ENCODE results near the gene ISG15. TPM values are rescaled to one million over a fixed set of nuclear protein-coding genes. Genes with fewer than 3 reads are reported as not detected.

The ISG15 gene
- total RNA-seq, 4 donors from 2014 or later = 36.0 to 70.6 (median 40.8) TPM; not detected in 1

GRCh38 chr1:970973-971730 lies 42.1 kb upstream of the ISG15 start:
- no peaks in the 10 kb centered on the region for H3K36me3 ChIP-seq
- intact Hi-C loops (cut with DNase I; ENCODE audit: low total_unique reads) = no loop called here
- H3K9me3 ChIP-seq = no peaks in the 10 kb centered on the region
- no peak for DNase-seq
- H3K4me1 ChIP-seq = peaks cover 8 to 16% (median 14%) of the 10 kb centered on the region in 4 donors
- TF ChIP-seq EP300 (IDR thresholded peaks at IDR 0.05; ENCODE audit: low read depth) (no peak), CTCF (IDR thresholded peaks at IDR 0.05) (no peak), POLR2AphosphoS5 (IDR thresholded peaks at IDR 0.05) (no peak), POLR2A (IDR thresholded peaks at IDR 0.05) (no peak)
- 49% methylated on average over 34 of the region's 42 CpGs; no CpG with 5 or more reads in 1 of the 2 donors for WGBS, 2 donors (ENCODE audit: low coverage in 1 of 2)
- H3K4me3 ChIP-seq = no peak overlapping the region
- in situ Hi-C loops (cut with MboI; ENCODE audit: low pct_ligation_motif_present in 1 of 4, low pct_unique_long_range_greater_than_20kb in 1 of 4, low sequenced_read_pairs in 3 of 4) = no loop called here
- no peak overlapping the region for H3K27ac ChIP-seq
- H3K27me3 ChIP-seq = peaks cover 73% of the 10 kb centered on the region

- TF ChIP-seq EP300 (IDR thresholded peaks at IDR 0.05; ENCODE audit: low read depth) = no peak
- no peak overlapping the region for H3K4me3 ChIP-seq
- intact Hi-C loops (cut with DNase I; ENCODE audit: low total_unique reads) = no loop called here
- H3K27ac ChIP-seq = no peak overlapping the region
- no peaks in the 10 kb centered on the region for H3K9me3 ChIP-seq
- in situ Hi-C loops (cut with MboI; ENCODE audit: low pct_ligation_motif_present in 1 of 4, low pct_unique_long_range_greater_than_20kb in 1 of 4, low sequenced_read_pairs in 3 of 4) = no loop called here
- H3K36me3 ChIP-seq = no peaks in the 10 kb centered on the region
- peaks cover 5 to 14% (median 12%) of the 10 kb centered on the region in 4 donors for H3K4me1 ChIP-seq
- WGBS, 2 donors (ENCODE audit: low coverage in 1 of 2) = 73% methylated on average over 28 of the region's 34 CpGs; no CpG with 5 or more reads in 1 of the 2 donors
- peaks cover 75% of the 10 kb centered on the region for H3K27me3 ChIP-seq
- no peak for DNase-seq
These were observed 41.4 kb upstream of the ISG15 start for GRCh38 chr1:971751-972506.

GRCh38 chr1:972726-973458 lies 40.4 kb upstream of the ISG15 start:
- DNase-seq = no peak
- 75 to 81% methylated on average over 2 to 27 of the region's 28 CpGs for WGBS, 2 donors (ENCODE audit: low coverage in 1 of 2)
- H3K27me3 ChIP-seq = peaks cover 68% of the 10 kb centered on the region
- H3K27ac ChIP-seq = no peak overlapping the region
- peaks cover 0 to 9% (median 7%) of the 10 kb centered on the region in 4 donors for H3K4me1 ChIP-seq
- no peak for TF ChIP-seq POLR2AphosphoS5 (IDR thresholded peaks at IDR 0.05)
- TF ChIP-seq POLR2A (IDR thresholded peaks at IDR 0.05) = no peak
- no peak for TF ChIP-seq EP300 (IDR thresholded peaks at IDR 0.05; ENCODE audit: low read depth)
- no peak for TF ChIP-seq CTCF (IDR thresholded peaks at IDR 0.05)
- H3K9me3 ChIP-seq = no peaks in the 10 kb centered on the region
- intact Hi-C loops (cut with DNase I; ENCODE audit: low total_unique reads) = no loop called here
- no peak overlapping the region for H3K4me3 ChIP-seq
- in situ Hi-C loops (cut with MboI; ENCODE audit: low pct_ligation_motif_present in 1 of 4, low pct_unique_long_range_greater_than_20kb in 1 of 4, low sequenced_read_pairs in 3 of 4) = no loop called here
- H3K36me3 ChIP-seq = no peaks in the 10 kb centered on the region

GRCh38 chr1:973459-974292 lies 39.6 kb upstream of the ISG15 start:
- no peaks in the 10 kb centered on the region for H3K9me3 ChIP-seq
- in situ Hi-C loops (cut with MboI; ENCODE audit: low pct_ligation_motif_present in 1 of 4, low pct_unique_long_range_greater_than_20kb in 1 of 4, low sequenced_read_pairs in 3 of 4) = no loop called here

More at GRCh38 chr1:973459-974292, 39.6 kb upstream of the ISG15 start:
- Histone ChIP-seq H3K27ac (no peak overlapping the region), H3K36me3 (no peaks in the 10 kb centered on the region), H3K27me3 (peaks cover 61% of the 10 kb centered on the region), H3K4me1 (peaks cover 0 to 9% (median 7%) of the 10 kb centered on the region in 4 donors), H3K4me3 (no peak overlapping the region)
- TF ChIP-seq POLR2AphosphoS5 (IDR thresholded peaks at IDR 0.05) = no peak
- no peak for TF ChIP-seq CTCF (IDR thresholded peaks at IDR 0.05)
- no peak for TF ChIP-seq EP300 (IDR thresholded peaks at IDR 0.05; ENCODE audit: low read depth)
- TF ChIP-seq POLR2A (IDR thresholded peaks at IDR 0.05) = no peak
- no peak for DNase-seq
- intact Hi-C loops (cut with DNase I; ENCODE audit: low total_unique reads) = no loop called here
- 82% methylated on average over 28 of the region's 28 CpGs; no CpG with 5 or more reads in 1 of the 2 donors for WGBS, 2 donors (ENCODE audit: low coverage in 1 of 2)
